GM12874 (cell line): ENCODE results near the gene TSC1.

Experiments used
- TF ChIP-seq, protein P1 (sequence below): IDR thresholded peaks from 2 replicates; pipeline ENCODE4 v1.5.1; 2011; ENCODE audit warnings: low read depth, mild to moderate bottlenecking, control low read depth, low read length, moderate library complexity; ENCODE audit not compliant: insufficient read depth

The TSC1 gene

DNA sequence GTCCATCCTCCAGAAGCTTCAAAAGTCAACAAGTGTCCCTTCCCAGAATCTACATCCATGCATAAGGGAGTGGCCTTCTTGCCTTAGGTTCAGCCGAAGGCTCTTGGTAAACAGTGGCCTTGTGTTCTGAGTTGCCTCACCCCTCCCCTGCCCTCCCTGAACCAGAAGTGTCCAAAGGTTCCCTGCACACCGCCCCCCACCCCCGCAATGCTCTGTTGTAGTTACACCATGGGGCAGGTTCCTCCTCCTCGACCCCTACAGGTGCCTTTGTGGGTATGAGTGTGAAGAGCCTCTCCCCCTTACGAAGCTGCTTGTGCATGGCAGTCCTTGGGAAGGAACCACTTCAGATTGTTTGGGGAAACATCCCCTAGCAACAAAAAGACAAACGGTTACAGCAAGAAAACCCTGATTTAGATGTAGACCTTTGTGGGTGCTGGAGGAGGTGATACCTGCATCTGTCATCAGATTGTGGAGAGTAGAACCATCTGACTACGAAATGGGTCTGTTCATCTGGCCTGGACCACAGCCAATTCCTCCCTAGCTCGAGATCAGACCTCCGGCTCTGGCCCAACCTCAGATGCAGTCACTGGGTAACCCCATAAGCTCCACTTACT lies 58.6 kb downstream of the TSC1 start:
- TF ChIP-seq, protein P1, sequence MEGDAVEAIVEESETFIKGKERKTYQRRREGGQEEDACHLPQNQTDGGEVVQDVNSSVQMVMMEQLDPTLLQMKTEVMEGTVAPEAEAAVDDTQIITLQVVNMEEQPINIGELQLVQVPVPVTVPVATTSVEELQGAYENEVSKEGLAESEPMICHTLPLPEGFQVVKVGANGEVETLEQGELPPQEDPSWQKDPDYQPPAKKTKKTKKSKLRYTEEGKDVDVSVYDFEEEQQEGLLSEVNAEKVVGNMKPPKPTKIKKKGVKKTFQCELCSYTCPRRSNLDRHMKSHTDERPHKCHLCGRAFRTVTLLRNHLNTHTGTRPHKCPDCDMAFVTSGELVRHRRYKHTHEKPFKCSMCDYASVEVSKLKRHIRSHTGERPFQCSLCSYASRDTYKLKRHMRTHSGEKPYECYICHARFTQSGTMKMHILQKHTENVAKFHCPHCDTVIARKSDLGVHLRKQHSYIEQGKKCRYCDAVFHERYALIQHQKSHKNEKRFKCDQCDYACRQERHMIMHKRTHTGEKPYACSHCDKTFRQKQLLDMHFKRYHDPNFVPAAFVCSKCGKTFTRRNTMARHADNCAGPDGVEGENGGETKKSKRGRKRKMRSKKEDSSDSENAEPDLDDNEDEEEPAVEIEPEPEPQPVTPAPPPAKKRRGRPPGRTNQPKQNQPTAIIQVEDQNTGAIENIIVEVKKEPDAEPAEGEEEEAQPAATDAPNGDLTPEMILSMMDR, result no peak

GRCh38 chr9:132883349-132884294 lies 60.8 kb downstream of the TSC1 start:
- TF ChIP-seq, protein P1, result no peak

- TF ChIP-seq, protein P1, result no peak
These were observed 61.8 kb downstream of the TSC1 start for GRCh38 chr9:132882616-132883015.

DNA sequence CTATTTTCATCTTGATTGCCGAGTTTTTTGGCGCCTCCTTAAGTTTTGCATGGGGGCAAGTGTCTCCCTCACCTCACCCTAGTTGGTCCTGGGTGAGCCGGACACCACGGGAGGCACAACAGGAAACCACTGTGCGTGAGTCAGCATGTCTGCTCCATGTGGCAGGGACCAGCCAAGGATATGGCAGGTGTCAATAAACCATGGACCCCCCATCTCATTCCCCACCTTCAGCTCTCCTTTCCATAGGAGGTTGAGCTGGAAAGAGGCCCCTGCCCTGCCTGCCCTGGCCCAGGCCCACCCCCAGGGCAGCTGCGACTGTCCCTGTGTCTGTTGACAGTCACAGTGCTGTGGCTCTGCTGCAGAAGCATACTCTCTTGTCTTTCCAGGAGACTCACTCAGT lies 62.6 kb downstream of the TSC1 start:
- TF ChIP-seq, protein P1, result no peak

GRCh38 chr9:132880324-132880661 lies 64.1 kb downstream of the TSC1 start:
- TF ChIP-seq, protein P1, result no peak

- TF ChIP-seq, protein P1, result no peak
These were observed 64.7 kb downstream of the TSC1 start for GRCh38 chr9:132879457-132880323.
